Ramos (cell line): ENCODE results near the gene ARHGAP4.

Experiments used
- in situ Hi-C: fragments of 300-500 bp; cut with MboI; formaldehyde crosslinking; loops from one replicate; pipeline ENCODE4 v1.14.3; 2022; ENCODE audit warnings: low sequenced_read_pairs; ENCODE audit not compliant: unreplicated experiment

Gene ARHGAP4

DNA sequence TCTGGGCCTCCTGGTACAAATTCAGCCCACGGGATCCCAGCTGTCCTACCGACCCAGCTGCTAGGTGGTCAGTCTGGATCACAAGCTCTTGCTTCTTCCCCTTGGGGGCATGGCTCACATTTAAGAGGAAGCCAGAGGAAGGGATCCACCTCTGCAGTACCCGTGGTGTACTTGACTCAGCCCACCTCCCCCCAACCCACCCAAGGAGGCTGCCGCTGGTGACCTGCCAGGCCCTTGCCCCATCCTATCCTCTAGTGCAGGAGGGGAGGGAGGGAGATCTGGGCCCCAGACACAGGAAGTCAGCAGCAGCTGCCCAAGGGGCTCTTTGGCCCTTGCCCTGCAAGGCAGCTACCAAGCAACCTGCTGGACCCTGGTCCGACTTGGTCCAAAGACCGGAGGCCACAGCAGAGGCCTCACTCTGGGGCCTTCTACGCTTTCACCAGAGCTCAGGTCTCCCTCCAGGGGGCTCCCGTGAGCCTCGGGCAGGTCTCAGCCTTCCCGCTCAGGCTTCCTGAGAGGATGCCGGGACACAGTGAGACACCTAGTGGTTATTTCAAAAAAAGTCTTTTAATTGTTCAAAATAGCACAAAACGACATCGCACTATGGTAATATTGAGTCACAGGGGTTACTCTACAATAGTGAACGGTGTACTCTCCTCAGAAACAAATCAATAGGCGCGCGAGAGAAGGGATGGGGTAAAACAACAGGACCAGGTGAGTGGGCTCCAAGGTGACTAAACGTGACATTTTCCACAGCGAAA lies 21.1 kb upstream of the ARHGAP4 start:
- in situ Hi-C loops, result no loop called here

DNA sequence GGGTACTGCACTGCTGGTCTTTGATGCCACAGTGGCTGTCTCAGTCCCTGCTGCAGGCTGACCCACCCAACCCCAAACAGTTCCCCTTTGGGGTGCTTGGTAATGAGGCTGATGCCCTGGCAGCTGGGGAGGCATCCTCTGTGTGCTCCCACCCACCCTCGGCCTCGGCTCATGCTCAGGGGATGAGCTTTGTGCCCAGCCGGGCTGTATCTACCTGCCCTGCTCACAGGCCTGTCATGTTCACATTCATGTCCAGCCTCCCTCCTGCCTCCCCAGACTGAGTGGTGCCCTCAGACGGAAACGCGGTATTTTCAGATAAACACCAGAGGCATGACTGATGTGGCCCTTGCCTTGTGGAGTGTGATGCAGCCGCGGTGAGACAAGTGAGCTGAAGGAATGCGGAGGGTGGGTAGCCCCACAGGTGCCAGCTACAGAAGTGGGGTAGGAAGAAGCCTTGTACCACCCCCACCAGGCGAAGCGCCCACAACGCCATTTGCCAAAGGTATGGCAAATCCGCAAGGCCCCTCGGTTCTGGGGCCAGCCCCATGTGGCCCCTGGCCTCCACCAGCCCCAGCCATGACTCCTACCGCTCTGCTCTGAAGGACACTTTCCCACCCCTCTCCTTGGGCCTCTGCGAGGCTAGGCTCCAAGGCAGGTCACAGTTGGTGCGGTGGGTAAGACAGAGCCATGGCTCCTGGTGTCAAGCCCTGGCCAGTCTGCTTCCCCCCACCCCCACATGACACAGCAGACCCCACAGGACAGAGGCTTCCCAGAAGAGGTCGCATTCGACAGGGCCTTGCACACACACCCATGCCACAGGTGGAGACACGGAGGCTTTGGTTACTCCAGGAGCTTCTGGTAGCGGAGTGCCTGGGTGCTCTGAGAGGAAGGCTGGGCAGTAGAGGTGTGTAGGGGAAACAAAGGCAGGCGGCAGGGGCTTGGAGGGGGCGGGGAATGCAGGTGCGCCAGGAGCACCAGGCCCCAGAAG lies 20.2 kb upstream of the ARHGAP4 start:
- in situ Hi-C loops, result no loop called here

DNA sequence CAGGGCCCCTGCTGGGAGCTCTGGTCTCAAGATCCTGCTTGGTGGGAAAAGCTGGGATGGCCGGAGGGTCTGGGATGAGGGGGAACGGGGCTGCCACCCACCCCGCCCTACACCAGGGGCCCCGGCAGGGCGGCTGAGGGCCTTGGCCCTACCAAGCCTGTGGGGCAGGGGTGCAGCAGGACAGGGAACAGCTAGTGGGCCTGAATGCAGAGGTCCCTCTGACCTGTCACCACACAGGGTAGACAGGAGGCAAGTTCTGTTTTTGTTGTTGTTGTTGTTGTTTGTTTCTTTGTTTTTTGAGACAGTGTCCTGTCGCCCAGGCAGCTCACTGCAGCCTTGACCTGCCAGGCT lies 18.7 kb upstream of the ARHGAP4 start:
- in situ Hi-C loops, result no loop called here

DNA sequence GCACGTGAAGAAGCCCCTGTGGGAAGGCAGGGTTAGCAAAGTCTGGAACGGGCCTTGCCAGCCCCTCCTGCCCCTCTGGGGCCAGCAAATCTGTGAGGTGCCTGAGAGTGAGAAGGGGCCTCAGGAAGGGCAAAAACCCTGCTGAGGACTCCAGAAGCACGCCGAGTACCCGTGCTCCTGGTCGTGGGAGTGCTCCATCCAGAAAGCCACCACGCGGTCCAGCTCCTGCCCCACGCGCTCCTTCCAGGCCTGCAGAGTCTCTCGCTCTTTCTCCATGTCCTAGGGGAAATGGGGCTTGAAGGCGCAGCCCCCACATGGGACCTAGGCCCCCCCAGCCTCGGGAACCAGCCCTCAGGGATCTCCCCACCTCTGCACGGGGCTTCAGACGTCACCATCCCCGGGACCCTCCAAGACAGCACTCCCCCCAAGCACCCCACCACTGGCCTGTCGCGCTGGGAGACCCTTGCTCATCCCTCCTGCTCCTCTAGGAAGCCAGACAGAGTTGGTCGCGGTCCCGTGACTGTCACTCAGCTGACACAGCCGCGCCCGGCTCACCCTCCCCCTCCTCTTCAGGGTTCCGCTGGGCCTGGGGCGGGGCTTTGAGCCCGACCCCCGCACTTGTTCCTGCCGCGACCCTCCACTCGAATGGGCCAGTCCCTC lies 18.2 kb upstream of the ARHGAP4 start, which contains the start of gene RENBP:
RENBP (minus strand) TSS at position 504 of the 660 bp plus-strand sequence; CDS start at position 471, 33 bp downstream.
- in situ Hi-C loops, result no loop called here

DNA sequence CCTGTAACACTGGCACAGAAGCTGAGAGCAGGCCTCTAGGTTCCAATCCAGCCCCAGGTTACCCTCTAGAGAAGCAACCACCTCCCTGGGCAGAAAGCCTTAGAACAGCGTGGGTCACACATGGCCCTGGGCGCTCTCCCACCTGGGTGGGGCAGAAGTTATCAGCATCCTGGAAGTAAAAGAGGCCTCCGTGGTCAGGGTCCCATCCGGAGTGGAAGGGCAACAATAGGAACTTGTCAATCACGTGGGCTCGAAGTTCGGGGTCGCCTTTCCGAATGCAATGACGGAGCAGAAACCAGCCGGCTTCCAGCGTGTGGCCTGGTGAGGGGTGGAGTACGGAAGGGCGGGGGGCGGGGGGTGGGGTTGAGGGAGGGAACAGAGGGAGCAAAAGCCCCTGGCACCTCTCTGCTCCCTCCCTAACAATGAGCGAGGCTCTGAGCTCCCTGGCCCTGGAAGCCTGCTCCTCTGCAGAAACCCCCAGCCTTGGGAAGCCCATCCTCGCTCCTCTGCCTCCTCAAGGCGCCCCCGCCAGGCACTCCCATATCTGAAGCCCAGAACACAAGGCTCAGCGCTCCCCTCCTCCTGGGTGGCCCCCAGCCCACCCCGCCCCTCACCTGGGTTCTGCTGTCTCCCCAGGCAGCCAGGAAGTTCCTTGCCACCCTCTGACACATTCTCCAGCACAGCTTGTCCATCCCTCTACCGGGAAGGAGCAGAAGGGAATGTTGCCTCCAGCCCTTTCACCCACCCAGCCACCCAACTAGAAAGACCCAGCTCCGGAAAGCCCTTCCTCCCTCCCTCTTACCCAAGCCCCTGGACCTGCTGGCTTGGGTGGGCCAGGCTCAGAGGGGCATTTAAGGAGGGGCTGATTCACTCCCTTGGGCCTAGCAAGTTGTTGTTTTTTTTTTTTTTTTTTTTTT lies 15.5 kb upstream of the ARHGAP4 start:
- in situ Hi-C loops, result no loop called here

DNA sequence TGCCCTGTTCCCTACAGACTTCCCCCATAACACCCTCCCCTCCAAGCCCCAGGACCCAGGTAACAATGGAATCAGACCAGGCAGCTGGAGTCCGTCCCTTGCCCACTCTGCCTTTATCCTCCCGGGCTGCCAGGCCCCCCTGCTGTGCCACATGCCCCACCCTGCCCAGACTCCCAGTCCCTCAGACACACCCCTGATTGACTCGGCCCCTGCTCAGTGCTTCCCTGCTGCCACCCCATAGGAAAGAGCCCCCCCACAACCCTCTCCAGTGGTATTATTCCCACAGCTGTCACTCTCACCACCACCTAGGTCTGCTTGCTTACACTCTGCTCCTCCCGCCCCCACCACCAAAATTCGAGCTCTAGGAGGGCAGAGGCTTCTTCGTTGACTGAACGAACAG lies 13.5 kb upstream of the ARHGAP4 start:
- in situ Hi-C loops, result loop anchor here (10.0 kb wide), 1 partner anchor 145 kb away; the partner anchor contains the start of genes IDH3G and SSR4

DNA sequence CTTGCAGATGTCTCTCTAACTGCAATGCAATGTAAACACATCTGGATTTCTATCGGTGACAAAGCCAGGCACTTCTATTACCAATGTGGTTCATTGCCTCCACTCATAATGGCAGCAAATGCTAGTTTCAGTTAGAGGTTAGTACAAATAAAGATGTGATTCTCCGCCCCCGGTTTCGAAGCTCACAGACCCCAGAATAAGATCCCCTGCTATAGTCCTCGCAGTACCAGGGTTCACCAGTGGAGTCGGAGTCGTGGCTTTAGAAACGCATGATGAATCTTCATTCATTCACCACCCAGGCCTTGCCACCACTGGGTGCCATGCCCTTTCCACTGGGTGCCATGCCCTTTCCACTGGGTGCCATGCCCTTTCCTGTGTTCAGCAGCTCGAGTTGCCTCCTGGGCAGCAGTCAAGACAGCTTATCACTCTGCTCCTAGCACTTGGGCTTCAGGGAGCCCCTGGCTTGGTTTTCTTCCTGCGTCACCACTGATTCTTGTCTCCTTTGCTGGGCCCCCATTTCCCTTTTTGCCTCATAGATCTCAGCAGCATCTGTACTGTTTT lies 12.2 kb upstream of the ARHGAP4 start:
- in situ Hi-C loops, result loop anchor here (10.0 kb wide), 1 partner anchor 144 kb away; the partner anchor contains the start of genes IDH3G and SSR4

DNA sequence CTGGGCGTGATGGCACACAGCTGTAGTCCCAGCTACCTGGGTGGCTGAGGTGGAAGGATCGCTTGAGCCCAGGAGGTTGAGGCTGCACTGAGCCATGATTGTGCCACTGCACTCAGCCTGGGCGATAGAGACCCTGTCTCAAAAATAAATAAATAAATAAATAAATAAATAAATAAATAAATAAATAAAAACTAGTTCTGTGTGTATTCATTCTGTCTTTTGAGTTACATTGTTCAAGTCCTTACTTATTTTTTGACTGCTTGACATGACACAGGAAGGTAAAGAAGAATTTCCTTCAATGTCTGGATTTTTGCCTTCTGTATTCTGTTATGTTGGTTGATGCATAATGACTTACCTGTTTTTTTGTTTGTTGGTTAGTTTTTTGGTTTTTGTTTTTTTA lies 11.0 kb upstream of the ARHGAP4 start:
- in situ Hi-C loops, result loop anchor here (10.0 kb wide), 1 partner anchor 142 kb away; the partner anchor contains the start of genes IDH3G and SSR4

DNA sequence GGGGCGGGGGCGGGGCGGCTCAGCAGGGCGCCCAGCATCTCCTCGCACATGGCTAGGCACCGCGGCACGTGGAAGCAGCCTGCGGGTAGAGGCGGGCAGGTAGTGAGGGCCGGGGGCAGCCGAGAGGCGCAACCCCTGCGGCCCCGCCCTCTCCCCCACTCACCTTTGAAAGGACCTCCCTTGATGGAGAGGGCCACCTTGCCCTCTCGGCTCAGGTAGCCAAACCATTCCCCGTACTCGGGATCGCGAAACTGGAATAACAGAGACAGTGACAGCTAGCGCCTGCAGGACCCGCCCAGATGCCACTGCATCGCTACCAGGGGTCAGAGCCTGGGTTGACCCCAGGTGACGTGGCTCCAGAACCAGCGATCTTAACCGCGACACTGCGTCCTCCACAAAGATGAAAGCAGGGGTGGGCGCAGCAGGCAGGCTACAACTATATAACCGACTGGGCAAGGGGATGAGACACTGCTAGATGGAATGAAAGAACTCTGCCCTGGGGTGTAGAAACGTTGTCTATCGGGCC lies 9.3 kb upstream of the ARHGAP4 start:
- in situ Hi-C loops, result loop anchor here (10.0 kb wide), 1 partner anchor 141 kb away; the partner anchor contains the start of genes IDH3G and SSR4

DNA sequence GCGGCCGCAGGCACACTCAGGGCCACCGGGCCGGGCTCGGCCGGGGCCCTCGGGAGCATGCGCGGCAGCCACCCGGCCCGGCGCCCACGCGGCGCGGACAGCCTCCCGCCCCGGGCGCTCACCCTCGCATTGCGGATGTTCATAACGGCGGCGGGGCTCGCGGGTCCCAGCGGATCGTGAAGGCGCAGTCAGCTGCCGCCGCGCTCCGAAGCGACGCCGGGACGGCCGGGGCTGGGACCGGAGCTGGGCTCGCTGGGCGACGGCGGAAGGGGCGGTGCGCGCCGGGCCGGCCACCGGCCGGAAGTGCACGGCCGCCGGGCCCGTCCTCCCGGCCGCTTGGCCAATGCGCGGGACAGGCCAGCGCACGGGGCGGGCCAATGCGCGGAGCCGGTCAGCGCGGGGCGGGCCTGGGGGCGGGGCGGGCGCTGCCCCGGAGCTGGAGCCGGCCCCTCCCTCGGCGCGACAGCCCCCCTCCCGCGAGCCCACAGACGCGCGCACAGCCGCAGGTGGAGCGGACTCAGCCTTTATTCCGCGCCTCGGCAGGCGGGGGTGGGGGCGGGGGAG lies 8.8 kb upstream of the ARHGAP4 start, which contains the start of gene NAA10:
NAA10 (minus strand) TSS at position 276 of the 564 bp plus-strand sequence; CDS start at position 143, 133 bp downstream.
- in situ Hi-C loops, result loop anchor here (10.0 kb wide), 1 partner anchor 140 kb away; the partner anchor contains the start of genes IDH3G and SSR4

DNA sequence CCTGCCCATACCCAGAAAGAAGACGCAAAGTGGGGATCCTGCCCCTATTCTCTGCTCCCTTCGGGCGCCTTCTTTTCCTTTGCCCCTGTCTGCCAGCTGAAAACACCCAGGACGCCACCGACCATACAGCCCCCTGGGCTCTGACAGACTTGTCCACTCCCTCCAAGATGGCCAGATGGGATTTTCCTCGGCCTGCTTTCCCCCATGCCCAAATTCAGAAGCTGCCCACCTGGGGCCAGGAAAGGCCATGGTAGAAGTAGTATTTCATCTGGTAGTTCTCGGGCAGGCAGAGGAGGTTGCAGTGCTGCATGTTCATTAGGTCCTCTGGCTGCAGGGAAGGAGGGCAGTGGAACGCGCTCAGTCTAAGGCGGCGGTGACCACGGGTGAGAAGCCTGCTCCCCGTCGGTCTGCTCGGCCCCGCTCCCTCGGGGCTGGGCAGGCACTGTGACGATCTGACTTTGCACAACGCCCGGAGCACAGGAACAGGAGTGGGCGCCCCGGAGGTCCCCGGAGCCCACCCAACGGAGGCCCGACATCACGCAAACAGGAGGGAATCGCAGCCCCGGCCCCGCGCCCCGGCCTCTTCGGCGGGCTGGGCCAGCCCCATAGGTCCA lies 8.2 kb upstream of the ARHGAP4 start:
- in situ Hi-C loops, result loop anchor here (10.0 kb wide), 1 partner anchor 139 kb away; the partner anchor contains the start of genes IDH3G and SSR4

DNA sequence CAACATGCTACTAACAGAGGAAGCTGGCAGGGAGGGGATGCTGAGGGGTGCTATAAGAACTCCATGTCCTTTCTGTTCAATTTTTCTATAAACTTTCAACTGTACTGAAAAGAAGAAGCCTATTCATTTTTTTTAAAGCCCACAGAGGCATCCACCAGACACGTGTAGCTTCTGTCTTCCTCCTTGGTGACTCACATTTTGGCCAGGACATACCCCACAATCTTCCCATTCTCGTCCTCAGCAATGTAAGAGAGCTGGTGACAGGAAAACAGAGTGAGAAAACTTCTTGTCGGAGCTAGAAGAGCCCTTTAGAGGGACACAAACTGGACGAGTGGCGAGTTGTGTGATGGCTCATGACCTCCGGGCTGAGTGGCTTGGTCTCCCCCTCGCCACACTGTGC lies 7.7 kb upstream of the ARHGAP4 start:
- in situ Hi-C loops, result loop anchor here (10.0 kb wide), 1 partner anchor 139 kb away; the partner anchor contains the start of genes IDH3G and SSR4

DNA sequence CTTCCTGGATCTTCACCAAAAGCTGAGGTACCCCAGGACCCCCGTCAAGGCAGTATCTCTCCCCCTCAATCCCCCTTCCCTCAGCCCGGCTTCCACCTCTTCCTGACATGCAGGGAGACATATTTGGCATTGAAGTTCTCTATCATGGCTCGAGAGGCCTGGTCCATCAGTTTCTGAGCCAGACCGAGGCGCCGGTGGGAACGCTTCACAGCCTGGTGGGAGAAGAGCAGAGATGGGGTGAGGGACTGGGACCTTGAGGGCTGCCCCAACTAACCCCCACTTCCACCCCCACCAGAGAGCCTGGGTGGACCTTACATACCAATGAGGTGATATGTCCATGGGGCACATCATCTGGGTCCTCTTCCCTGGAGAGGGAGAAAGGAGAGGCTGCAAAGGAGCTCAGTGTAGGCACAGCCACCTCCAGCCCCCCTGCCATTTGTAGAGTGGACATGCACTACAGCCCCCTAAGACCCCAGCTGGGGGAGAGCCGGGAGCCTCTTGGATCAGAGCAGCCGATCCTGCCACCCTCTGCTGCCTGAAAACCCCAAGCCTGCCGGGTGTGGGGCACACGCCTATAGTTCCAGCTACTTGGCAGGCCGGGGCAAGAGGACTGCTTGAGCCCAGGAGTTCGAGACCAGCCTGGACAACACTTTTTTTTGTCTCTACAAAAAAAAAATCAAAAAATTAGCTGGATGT lies 6.3 kb upstream of the ARHGAP4 start:
- in situ Hi-C loops, result loop anchor here (10.0 kb wide), 1 partner anchor 138 kb away; the partner anchor contains the start of genes IDH3G and SSR4

DNA sequence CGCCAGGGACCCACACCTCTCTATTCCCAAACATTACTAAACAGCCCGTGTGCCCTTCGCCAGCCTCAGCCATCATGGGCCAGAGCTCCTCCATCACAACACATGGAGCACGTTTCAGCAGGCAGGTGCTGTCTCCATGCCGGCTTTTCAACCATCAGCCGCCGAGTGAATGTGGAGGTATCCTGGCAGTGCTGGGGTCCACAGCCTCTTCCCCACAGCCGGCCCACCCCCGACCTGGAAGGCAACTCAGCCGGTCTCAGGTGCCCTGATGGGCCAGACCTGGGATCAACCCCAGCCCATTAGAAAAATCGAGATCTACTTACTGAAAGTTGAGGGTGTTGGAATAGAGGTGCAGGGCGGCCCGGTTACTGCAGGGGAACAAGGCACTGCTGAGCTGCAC lies 5.7 kb upstream of the ARHGAP4 start:
- in situ Hi-C loops, result loop anchor here (10.0 kb wide), 1 partner anchor 137 kb away; the partner anchor contains the start of genes IDH3G and SSR4

DNA sequence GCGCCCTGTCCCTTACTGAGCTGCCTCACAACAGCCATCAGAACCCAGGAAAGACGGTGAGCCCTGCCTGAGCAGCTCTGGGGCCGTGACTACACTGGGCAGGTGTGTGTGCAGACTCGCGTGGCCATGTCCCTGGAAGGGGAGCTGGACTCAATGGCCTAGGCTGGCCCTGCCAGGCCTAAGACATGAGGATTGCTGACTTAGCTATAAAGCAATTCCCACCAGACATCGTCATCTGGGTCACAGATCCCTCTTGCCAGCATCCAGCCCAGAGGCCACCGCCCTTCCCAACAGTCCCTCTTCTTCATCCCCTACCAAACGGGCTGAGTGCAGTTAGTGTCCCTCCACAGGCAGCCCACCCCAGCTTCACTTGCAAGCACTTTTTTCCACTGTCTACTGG lies 5.1 kb upstream of the ARHGAP4 start:
- in situ Hi-C loops, result loop anchor here (10.0 kb wide), 1 partner anchor 136 kb away; the partner anchor contains the start of genes IDH3G and SSR4

DNA sequence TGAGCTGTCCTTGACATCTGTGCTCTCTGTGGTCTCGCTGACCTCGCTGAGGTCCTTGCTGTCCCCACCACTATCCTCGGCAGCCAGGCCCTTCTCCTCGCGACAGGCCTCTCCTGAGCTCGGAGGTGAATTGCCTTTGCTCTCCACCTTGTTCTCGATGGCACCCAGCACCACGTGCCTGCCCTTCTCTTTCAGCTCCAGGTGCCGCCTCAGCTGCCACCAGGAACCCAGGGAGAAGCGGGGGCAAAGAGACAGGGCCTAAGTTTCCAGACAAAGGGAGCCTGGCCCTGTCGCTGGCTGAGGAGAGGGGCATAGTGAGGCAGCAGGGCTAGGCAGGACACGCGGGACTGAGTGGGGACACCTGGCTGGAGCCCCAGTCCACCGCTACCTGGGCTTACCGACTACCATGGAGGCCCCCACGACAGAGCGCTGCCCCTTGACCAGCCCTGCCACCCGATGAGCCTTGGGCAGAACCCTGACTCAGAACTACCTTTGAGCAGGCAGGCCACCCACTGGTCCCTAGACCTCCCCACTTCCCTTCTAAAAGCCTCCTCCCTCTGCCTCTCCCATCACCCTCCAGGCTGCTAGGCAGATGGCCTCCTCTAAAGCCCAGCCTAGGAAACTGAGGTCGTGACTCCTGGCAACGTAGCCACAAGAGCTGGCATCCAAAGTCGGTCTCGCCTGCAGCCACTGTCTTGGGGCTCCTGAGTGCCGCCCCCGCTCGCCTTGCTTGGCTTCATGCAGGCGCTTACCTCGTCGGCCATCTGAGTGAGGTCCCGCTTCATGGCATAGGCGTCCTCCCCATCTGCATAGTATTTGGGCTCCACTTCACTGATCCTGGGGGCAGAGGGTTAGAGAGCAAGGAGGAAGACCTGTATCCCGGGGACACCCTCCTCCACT lies 4.2 kb upstream of the ARHGAP4 start:
- in situ Hi-C loops, result loop anchor here (10.0 kb wide), 1 partner anchor 135 kb away; the partner anchor contains the start of genes IDH3G and SSR4
